Calu3 (cell line): ENCODE measurements around the gene NPR3. TPM values are rescaled to one million over a fixed set of nuclear protein-coding genes. Genes with fewer than 3 reads are reported as not detected.

ENCODE experiments used
- BruUV-seq: library from RNA; stranded (reverse); fragments of 400-500 nt; replicated peaks from 2 replicates; lab custom pipeline; 2021; lab: Mats Ljungman, UMichigan
- CTCF ChIA-PET: fragments of 300-600 bp; sonication (Branson Sonifier 250); formaldehyde crosslinking; loops from one replicate; lab custom pipeline; 2022; ENCODE audit warnings: antibody characterized with exemption; lab: Charles Lee
- DNase-seq: peaks from one replicate; pipeline ENCODE4 v3.0.0; 2022
- H3K27ac Mint-ChIP-seq: one replicate; pipeline ENCODE4 v1.8.0; 2022; ENCODE audit warnings: mixed read lengths; ENCODE audit not compliant: unreplicated experiment
- H3K27me3 Mint-ChIP-seq: one replicate; pipeline ENCODE4 v1.8.0; 2022; ENCODE audit warnings: mixed read lengths; ENCODE audit not compliant: unreplicated experiment
- H3K36me3 Mint-ChIP-seq: one replicate; pipeline ENCODE4 v1.8.0; 2022; ENCODE audit warnings: mild to moderate bottlenecking, moderate library complexity, mixed read lengths; ENCODE audit not compliant: insufficient read depth, unreplicated experiment
- H3K4me1 Mint-ChIP-seq: one replicate; pipeline ENCODE4 v1.8.0; 2022; ENCODE audit warnings: mild to moderate bottlenecking, low read depth, mixed read lengths; ENCODE audit not compliant: unreplicated experiment
- H3K4me3 Mint-ChIP-seq: one replicate; pipeline ENCODE4 v1.8.0; 2022; ENCODE audit warnings: mild to moderate bottlenecking, low read depth, moderate library complexity, mixed read lengths; ENCODE audit not compliant: unreplicated experiment
- H3K9me3 Mint-ChIP-seq: one replicate; pipeline ENCODE4 v1.8.0; 2022; ENCODE audit warnings: low read depth, mixed read lengths; ENCODE audit not compliant: unreplicated experiment
- intact Hi-C: fragments of 100-400 bp; cut with micrococcal nuclease; formaldehyde crosslinking; loops from one replicate; pipeline ENCODE4 v1.10.0; 2022; ENCODE audit not compliant: unreplicated experiment
- total RNA-seq: library from RNA; stranded (reverse); gene quantifications from 2 replicates; pipeline ENCODE4 v1.2.3, GENCODE V29; 2022
- TF ChIP-seq, protein P1 (sequence below): fragments of 200-600 bp; IDR thresholded peaks from one replicate; pipeline ENCODE4 v1.8.0; 2022; ENCODE audit warnings: antibody characterized with exemption; ENCODE audit not compliant: unreplicated experiment

The NPR3 gene
- total RNA-seq, 1 experiment from 2014 or later = 0.19 TPM

DNA sequence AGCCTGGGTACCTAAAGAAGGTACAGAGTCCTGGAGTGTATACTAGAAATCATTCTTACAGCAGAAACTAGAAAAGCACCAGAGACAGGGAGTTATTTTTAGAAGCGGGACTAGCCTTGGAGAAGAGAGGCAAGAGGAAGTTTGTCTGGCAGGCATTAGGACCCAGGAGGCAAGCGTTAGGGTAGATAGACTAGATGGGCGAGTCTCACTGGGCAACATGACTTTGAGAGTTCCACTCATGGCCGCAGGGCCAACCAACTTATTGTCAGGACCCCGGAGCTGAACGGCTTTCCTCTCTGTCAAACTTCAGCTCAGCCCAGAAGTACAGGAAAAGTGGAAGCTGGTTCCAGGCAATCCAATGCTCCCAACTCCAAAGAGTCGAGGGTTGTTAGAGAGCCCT, 34.1 kb upstream of the NPR3 start:
- Mint-ChIP-seq H3K36me3 (no peaks in the 10 kb centered on the region), H3K27ac (no peak overlapping the region), H3K27me3 (no peaks in the 10 kb centered on the region), H3K4me1 (peaks cover 35% of the 10 kb centered on the region), H3K9me3 (peaks cover 7% of the 10 kb centered on the region), H3K4me3 (no peak overlapping the region)
- CTCF ChIA-PET = no interaction called here
- TF ChIP-seq, protein P1, sequence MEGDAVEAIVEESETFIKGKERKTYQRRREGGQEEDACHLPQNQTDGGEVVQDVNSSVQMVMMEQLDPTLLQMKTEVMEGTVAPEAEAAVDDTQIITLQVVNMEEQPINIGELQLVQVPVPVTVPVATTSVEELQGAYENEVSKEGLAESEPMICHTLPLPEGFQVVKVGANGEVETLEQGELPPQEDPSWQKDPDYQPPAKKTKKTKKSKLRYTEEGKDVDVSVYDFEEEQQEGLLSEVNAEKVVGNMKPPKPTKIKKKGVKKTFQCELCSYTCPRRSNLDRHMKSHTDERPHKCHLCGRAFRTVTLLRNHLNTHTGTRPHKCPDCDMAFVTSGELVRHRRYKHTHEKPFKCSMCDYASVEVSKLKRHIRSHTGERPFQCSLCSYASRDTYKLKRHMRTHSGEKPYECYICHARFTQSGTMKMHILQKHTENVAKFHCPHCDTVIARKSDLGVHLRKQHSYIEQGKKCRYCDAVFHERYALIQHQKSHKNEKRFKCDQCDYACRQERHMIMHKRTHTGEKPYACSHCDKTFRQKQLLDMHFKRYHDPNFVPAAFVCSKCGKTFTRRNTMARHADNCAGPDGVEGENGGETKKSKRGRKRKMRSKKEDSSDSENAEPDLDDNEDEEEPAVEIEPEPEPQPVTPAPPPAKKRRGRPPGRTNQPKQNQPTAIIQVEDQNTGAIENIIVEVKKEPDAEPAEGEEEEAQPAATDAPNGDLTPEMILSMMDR = no peak
- intact Hi-C loops = no loop called here
- DNase-seq = no peak
- no TSS peak for BruUV-seq

DNA sequence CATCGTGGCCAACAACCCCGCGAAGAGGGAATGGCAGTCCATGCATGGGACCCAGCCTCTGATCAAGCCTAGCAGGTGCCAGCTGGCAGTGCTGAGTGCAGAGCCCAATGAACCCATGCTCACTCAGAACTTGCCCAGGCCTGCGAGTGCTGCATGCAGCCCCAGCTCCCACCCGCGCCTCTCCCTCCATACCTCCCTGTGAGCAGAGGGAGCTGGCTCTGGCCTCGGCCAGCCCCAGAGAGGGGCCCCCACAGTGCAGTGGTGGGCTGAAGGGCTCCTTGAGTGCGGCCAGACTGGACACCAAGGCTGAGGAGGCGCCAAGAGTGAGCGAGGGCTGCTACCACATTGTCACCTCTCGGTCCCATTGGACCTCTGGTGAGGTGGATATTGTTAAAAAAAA, 32.6 kb upstream of the NPR3 start:
- TF ChIP-seq, protein P1 = no peak
- H3K4me1 Mint-ChIP-seq = peaks cover 34% of the 10 kb centered on the region
- H3K36me3 Mint-ChIP-seq = no peaks in the 10 kb centered on the region
- CTCF ChIA-PET = interaction anchor here (0.8 kb wide), 1 partner anchor 9 kb away, joined by 3 read pairs; no protein-coding TSS in a partner anchor
- BruUV-seq = no TSS peak
- H3K9me3 Mint-ChIP-seq = peaks cover 8% of the 10 kb centered on the region
- no peak overlapping the region for H3K4me3 Mint-ChIP-seq
- DNase-seq = no peak
- H3K27ac Mint-ChIP-seq = no peak overlapping the region
- intact Hi-C loops = no loop called here
- no peaks in the 10 kb centered on the region for H3K27me3 Mint-ChIP-seq

DNA sequence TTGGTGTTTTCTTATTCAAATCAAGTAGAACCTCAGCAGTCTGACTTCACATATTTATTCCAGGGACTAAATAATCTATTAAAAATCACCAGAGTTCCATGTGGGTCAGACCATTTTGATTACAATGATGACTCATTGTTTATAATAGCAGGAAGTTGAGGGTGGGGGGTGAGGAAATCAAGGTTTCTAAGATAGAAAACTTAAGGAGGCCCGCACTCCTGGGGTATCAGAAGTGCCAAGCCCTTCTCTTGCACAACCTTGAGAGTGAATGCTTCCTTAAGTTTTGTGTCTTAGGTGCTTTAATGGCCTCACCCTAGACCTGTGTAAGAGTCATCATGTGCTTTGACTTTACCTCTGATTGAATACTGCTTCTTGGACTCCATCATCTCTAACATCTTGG, 31.9 kb upstream of the NPR3 start:
- no TSS peak for BruUV-seq
- CTCF ChIA-PET = no interaction called here

DNA sequence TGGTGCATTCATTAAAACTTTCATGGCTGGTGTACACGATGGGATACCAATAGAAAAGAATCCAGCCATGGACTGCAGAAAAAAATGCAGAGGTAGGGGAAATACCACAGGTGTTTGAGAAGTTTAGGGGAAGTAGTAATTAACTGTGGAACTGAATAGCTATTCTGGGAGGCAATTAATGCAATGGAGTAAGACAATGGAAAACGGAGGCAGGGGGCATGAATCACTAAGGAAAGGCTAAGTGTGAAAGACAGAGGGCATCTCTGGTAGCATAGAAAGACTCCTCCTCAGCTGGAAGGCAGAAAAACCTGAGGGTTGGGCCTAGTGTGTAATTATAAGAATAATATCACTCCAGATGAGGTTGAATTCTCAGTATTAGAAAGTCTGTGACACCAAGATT, 30.9 kb upstream of the NPR3 start:
- DNase-seq = no peak
- Mint-ChIP-seq H3K4me1 (peaks cover 18% of the 10 kb centered on the region), H3K27ac (no peak overlapping the region), H3K27me3 (no peaks in the 10 kb centered on the region), H3K9me3 (peaks cover 12% of the 10 kb centered on the region), H3K4me3 (no peak overlapping the region), H3K36me3 (no peaks in the 10 kb centered on the region)
- CTCF ChIA-PET = no interaction called here
- TF ChIP-seq, protein P1 = no peak
- intact Hi-C loops = no loop called here
- no TSS peak for BruUV-seq

More for the DNA sequence above, 31.9 kb upstream of the NPR3 start:
- TF ChIP-seq, protein P1 = no peak
- Mint-ChIP-seq H3K4me3 (no peak overlapping the region), H3K27ac (no peak overlapping the region), H3K4me1 (peaks cover 26% of the 10 kb centered on the region), H3K27me3 (no peaks in the 10 kb centered on the region), H3K36me3 (no peaks in the 10 kb centered on the region), H3K9me3 (peaks cover 15% of the 10 kb centered on the region)
- peak; percentile 58 for DNase-seq
- intact Hi-C loops = no loop called here
